ENCODE results near the gene ABCC6. TPM values are rescaled to one million over a fixed set of nuclear protein-coding genes. Genes with fewer than 3 reads are reported as not detected.
"Not testable (repeated sequence)": the region's sequence is repeated elsewhere in the genome, so short reads cannot be mapped to it uniquely, and the experiment has no call there.

The ABCC6 gene
- total and polyA plus RNA-seq, 12 donors = 0.17 to 3.8 (median 1.0) TPM

GRCh38 chr16:16197331-16197730 lies 26.0 kb downstream of the ABCC6 start:
- intact Hi-C loops (cut with DNase I) = loop anchor here in 3 of 10 donors (5.0 to 10.0 kb wide), 2 partner anchors 430 to 433 kb away; no protein-coding TSS in a partner anchor
- Histone ChIP-seq H3K4me3 (no peak overlapping the region), H3K27ac (no peak overlapping the region), H3K36me3 (no peaks in the 10 kb centered on the region), H3K27me3 (no peaks in the 10 kb centered on the region), H3K9me3 (no peaks in the 10 kb centered on the region), H3K4me1 (no peaks in the 10 kb centered on the region)
- no peak for TF ChIP-seq CTCF (IDR thresholded peaks at IDR 0.05)
- ATAC-seq (no peak), DNase-seq (no peak)
- 45 to 48% methylated on average over 3 of the region's 3 CpGs for WGBS, 2 donors

GRCh38 chr16:16196099-16196498 lies 27.2 kb downstream of the ABCC6 start:
- no peak overlapping the region for H3K4me3 ChIP-seq
- no peaks in the 10 kb centered on the region for H3K36me3 ChIP-seq
- ATAC-seq (no peak), DNase-seq (no peak)
- intact Hi-C loops (cut with DNase I) = loop anchor here in 3 of 10 donors (5.0 to 10.0 kb wide), 2 partner anchors 429 to 431 kb away; no protein-coding TSS in a partner anchor
- no peaks in the 10 kb centered on the region for H3K9me3 ChIP-seq
- H3K27me3 ChIP-seq = no peaks in the 10 kb centered on the region
- H3K4me1 ChIP-seq = no peaks in the 10 kb centered on the region
- H3K27ac ChIP-seq = no peak overlapping the region
- WGBS, 2 donors = 89 to 90% methylated on average over 3 of the region's 3 CpGs
- no peak for TF ChIP-seq CTCF (IDR thresholded peaks at IDR 0.05)

GRCh38 chr16:16191493-16192167 lies 31.7 kb downstream of the ABCC6 start:
- no peaks in the 10 kb centered on the region for H3K36me3 ChIP-seq
- no peak overlapping the region for H3K4me3 ChIP-seq
- no peaks in the 10 kb centered on the region for H3K27me3 ChIP-seq
- no peak for TF ChIP-seq CTCF (IDR thresholded peaks at IDR 0.05)
- WGBS, 2 donors = 55 to 62% methylated on average over 7 to 8 of the region's 8 CpGs
- intact Hi-C loops (cut with DNase I) = loop anchor here in 3 of 10 donors (5.0 to 10.0 kb wide), 2 partner anchors 424 to 427 kb away; no protein-coding TSS in a partner anchor
- H3K27ac ChIP-seq = no peak overlapping the region
- H3K4me1 ChIP-seq = no peaks in the 10 kb centered on the region
- DNase-seq (no peak), ATAC-seq (no peak)
- H3K9me3 ChIP-seq = no peaks in the 10 kb centered on the region

- intact Hi-C loops (cut with DNase I) = loop anchor here in 3 of 10 donors (5.0 to 10.0 kb wide), 2 partner anchors 424 to 426 kb away; no protein-coding TSS in a partner anchor
- H3K27me3 ChIP-seq, H3K36me3 ChIP-seq, H3K9me3 ChIP-seq, H3K27ac ChIP-seq, H3K4me3 ChIP-seq, ATAC-seq, DNase-seq, H3K4me1 ChIP-seq: not testable (repeated sequence)
- 91 to 99% methylated on average over 12 of the region's 12 CpGs for WGBS, 2 donors
Measured at GRCh38 chr16:16190966-16191365, 32.3 kb downstream of the ABCC6 start.

GRCh38 chr16:16190546-16190945 lies 32.7 kb downstream of the ABCC6 start:
- DNase-seq (no peak), ATAC-seq (no peak)
- WGBS, 2 donors = 83 to 87% methylated on average over 5 of the region's 5 CpGs
- no peak for TF ChIP-seq CTCF (IDR thresholded peaks at IDR 0.05)
- no peaks in the 10 kb centered on the region for H3K4me1 ChIP-seq
- intact Hi-C loops (cut with DNase I) = loop anchor here in 3 of 10 donors (5.0 to 10.0 kb wide), 2 partner anchors 423 to 426 kb away; no protein-coding TSS in a partner anchor
- no peak overlapping the region for H3K4me3 ChIP-seq
- H3K9me3 ChIP-seq = no peaks in the 10 kb centered on the region
- H3K27ac ChIP-seq = no peak overlapping the region
- no peaks in the 10 kb centered on the region for H3K27me3 ChIP-seq
- H3K36me3 ChIP-seq = no peaks in the 10 kb centered on the region
